HepG2 (cell line): ENCODE data around the gene COLEC12. TPM values are rescaled to one million over a fixed set of nuclear protein-coding genes. Genes with fewer than 3 reads are reported as not detected.

ENCODE experiments used
- ASH2L ChIP-seq: fragments of 300-600, 200-600 bp; sonication (generic); IDR thresholded peaks from 2 replicates; pipeline ENCODE4 v1.7.0; 2017; ENCODE audit warnings: low read depth, mild to moderate bottlenecking, moderate library complexity, mixed read lengths, low read length; ENCODE audit not compliant: insufficient read length
- BCL3 ChIP-seq: sonication (generic); formaldehyde crosslinking; IDR thresholded peaks from 2 replicates; pipeline ENCODE4 v1.5.1; 2020; ENCODE audit warnings: mild to moderate bottlenecking, missing genetic modification reagents, moderate library complexity
- GATA4 ChIP-seq: sonication (generic); IDR thresholded peaks from 2 replicates; pipeline ENCODE4 v1.6.1; 2016; ENCODE audit warnings: antibody characterized with exemption, low read depth, borderline replicate concordance
- HCFC1 ChIP-seq: fragments of 150-350 bp; IDR thresholded peaks from 2 replicates; pipeline ENCODE4 v1.6.1; 2014; ENCODE audit warnings: low read depth, low read length
- HOXA5 ChIP-seq: sonication (generic); formaldehyde crosslinking; IDR thresholded peaks from 2 replicates; pipeline ENCODE4 v1.4.0; 2020; ENCODE audit warnings: missing genetic modification reagents
- IKZF5 ChIP-seq: IDR thresholded peaks from 2 replicates; pipeline ENCODE4 v1.6.1; 2018; ENCODE audit warnings: missing genetic modification reagents, mild to moderate bottlenecking, missing compliant biosample characterization
- MEIS1 ChIP-seq: sonication (generic); formaldehyde crosslinking; IDR thresholded peaks from 2 replicates; pipeline ENCODE4 v1.9.0; 2021; ENCODE audit warnings: mild to moderate bottlenecking, missing genetic modification reagents, moderate library complexity, borderline replicate concordance
- NFE2 ChIP-seq: sonication (generic); formaldehyde crosslinking; IDR thresholded peaks from 2 replicates; pipeline ENCODE4 v1.4.0; 2020; ENCODE audit warnings: missing genetic modification reagents
- NR2F6 ChIP-seq, 2 experiments: IDR thresholded peaks; 2 replicates each; pipeline ENCODE4 v1.6.1; 2016; ENCODE audit warnings: antibody characterized with exemption in 1 of 2, mild to moderate bottlenecking in 1 of 2
- REXO4 ChIP-seq: sonication (generic); formaldehyde crosslinking; IDR thresholded peaks from 2 replicates; pipeline ENCODE4 v1.8.0; 2022; ENCODE audit warnings: missing genetic modification reagents, mild to moderate bottlenecking, borderline replicate concordance
- RFX1 ChIP-seq: fragments of 450-650 bp; IDR thresholded peaks from 2 replicates; pipeline ENCODE4 v1.6.1; 2017
- SNAPC2 ChIP-seq: sonication (generic); formaldehyde crosslinking; IDR thresholded peaks from 2 replicates; pipeline ENCODE4 v1.8.1; 2022; ENCODE audit warnings: mild to moderate bottlenecking, missing genetic modification reagents
- SSRP1 ChIP-seq: IDR thresholded peaks from 2 replicates; pipeline ENCODE4 v1.6.1; 2016; ENCODE audit warnings: control low read depth
- TFDP2 ChIP-seq: sonication (generic); formaldehyde crosslinking; IDR thresholded peaks from 2 replicates; pipeline ENCODE4 v1.4.0; 2020; ENCODE audit warnings: missing genetic modification reagents
- THAP11 ChIP-seq: IDR thresholded peaks from 2 replicates; pipeline ENCODE4 v1.6.1; 2016; ENCODE audit warnings: missing biosample characterization, missing genetic modification reagents
- ZBTB20 ChIP-seq: sonication (generic); formaldehyde crosslinking; IDR thresholded peaks from 2 replicates; pipeline ENCODE4 v1.8.1; 2023; ENCODE audit warnings: missing genetic modification reagents, low read depth, mild to moderate bottlenecking, borderline replicate concordance
- ZKSCAN8 ChIP-seq: IDR thresholded peaks from 2 replicates; pipeline ENCODE4 v1.6.1; 2016; ENCODE audit warnings: borderline replicate concordance, missing genetic modification reagents, missing compliant biosample characterization
- ZNF143 ChIP-seq: sonication (generic); formaldehyde crosslinking; IDR thresholded peaks from 2 replicates; pipeline ENCODE4 v1.4.0; 2020; ENCODE audit warnings: missing genetic modification reagents
- ZNF17 ChIP-seq: sonication (generic); formaldehyde crosslinking; IDR thresholded peaks from 2 replicates; pipeline ENCODE4 v1.5.0; 2020; ENCODE audit warnings: mild to moderate bottlenecking, missing genetic modification reagents
- ZNF20 ChIP-seq: sonication (generic); formaldehyde crosslinking; IDR thresholded peaks from 2 replicates; pipeline ENCODE4 v1.4.0; 2020; ENCODE audit warnings: mild to moderate bottlenecking, moderate library complexity, missing genetic modification reagents
- ZNF333 ChIP-seq: sonication (generic); formaldehyde crosslinking; IDR thresholded peaks from 2 replicates; pipeline ENCODE4 v1.4.0; 2020; ENCODE audit warnings: mild to moderate bottlenecking, missing genetic modification reagents, borderline replicate concordance
- ZNF335 ChIP-seq: sonication (generic); formaldehyde crosslinking; IDR thresholded peaks from 2 replicates; pipeline ENCODE4 v1.4.0; 2020; ENCODE audit warnings: missing genetic modification reagents
- ZNF367 ChIP-seq: sonication (generic); formaldehyde crosslinking; IDR thresholded peaks from 2 replicates; pipeline ENCODE4 v1.4.0; 2020; ENCODE audit warnings: missing genetic modification reagents, borderline replicate concordance
- ZNF614 ChIP-seq: IDR thresholded peaks from 2 replicates; pipeline ENCODE4 v1.6.1; 2018; ENCODE audit warnings: missing biosample characterization, missing genetic modification reagents, inconsistent platforms, borderline replicate concordance
- polyA plus RNA-seq, 8 experiments: library from polyadenylated mRNA; depleted of rRNA in 3 of 8; stranded (reverse) in 7 of 8; unstranded in 1 of 8; fragments of >200 nt; fragmentation: Illumina TruSeq in 4 of 8; extraction: Trizol in 4 of 8; gene quantifications; 2 replicates each; pipeline versions ENCODE4 v1.2.1 to v1.2.3, GENCODE V29; 2011 to 2016; ENCODE audit warnings: low read depth in 4 of 8, missing spikeins in 1 of 8, mixed read lengths in 1 of 8; ENCODE audit not compliant: insufficient read depth in 1 of 8
- total RNA-seq, 5 experiments: library from RNA; depleted of rRNA; stranded (reverse); fragments of >200 nt; fragmentation: Illumina TruSeq; extraction: Trizol; gene quantifications; 2 replicates each; pipeline ENCODE4 v1.2.3, GENCODE V29; 2016; ENCODE audit warnings: low read depth in 1 of 5
- TF ChIP-seq, protein P1 (sequence below): IDR thresholded peaks from 2 replicates; pipeline ENCODE4 v1.6.1; 2012; ENCODE audit warnings: low read length, improper control_type of control experiment

COLEC12 gene
- total and polyA plus RNA-seq, 2 of the 13 experiments (the other 11 are each of a cell fraction or from before 2014, with no cell fraction given) = 0.02 to 0.11 TPM

DNA sequence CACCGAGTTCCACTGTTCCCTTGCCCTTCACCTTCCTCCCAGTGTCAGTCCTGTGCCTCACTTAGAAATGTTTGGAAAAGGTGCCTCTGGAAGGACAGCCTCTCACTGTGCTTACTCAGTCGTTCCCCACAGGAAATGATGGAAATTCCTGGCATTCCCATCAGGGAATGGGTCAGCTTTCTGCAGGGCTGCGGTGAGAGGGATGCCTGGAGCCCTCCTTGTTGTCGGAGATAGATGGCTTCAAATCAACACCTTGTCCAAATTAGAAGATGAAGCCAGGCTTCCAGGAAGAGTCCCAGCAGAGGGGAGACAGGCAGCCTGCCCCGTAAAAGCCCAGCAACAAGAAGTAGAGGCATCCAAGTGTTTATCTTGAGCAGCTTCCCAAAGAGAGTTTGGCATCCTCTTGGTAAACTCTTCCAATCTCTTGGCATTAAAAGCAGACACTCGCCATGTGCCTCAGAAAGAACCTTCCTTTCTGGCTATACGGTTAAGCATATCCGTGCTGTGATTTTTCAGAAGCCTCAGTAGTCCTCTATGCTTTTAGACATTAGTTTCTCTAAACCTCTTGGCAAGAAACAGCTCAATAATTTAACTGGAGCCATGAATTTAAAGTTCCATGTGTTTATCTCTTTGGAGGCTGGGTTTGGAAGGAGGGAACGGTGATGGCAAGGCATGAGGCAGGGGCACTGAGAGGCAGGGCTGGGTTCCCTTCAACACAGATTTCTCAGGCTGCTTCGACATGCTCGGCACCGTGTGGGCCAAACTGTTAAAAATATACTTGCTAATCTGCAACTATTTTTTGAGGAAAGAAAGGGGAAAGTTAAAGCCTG is 25.1 kb downstream of the COLEC12 start (continued):
- TF ChIP-seq TFDP2 (no peak), NFE2 (CRISPR knock-in tag) (no peak), GATA4 (no peak), THAP11 (CRISPR knock-in tag) (no peak), RFX1 (no peak), ZNF367 (CRISPR knock-in tag) (no peak), ZNF335 (CRISPR knock-in tag) (no peak), HOXA5 (CRISPR knock-in tag) (no peak), SSRP1 (no peak), ZKSCAN8 (CRISPR knock-in tag) (no peak), ZBTB20 (no peak), NR2F6 (IDR thresholded peaks at IDR 0.05) (no peak), NR2F6 (CRISPR knock-in tag; IDR thresholded peaks at IDR 0.05) (0 out of 2 replicates have a peak, but pooled peaks have one; percentile 40), HCFC1 (no peak), ZNF20 (no peak), ZNF143 (CRISPR knock-in tag) (no peak), ASH2L (no peak), ZNF614 (no peak), BCL3 (no peak), MEIS1 (CRISPR knock-in tag) (no peak), ZNF333 (CRISPR knock-in tag) (no peak), REXO4 (CRISPR knock-in tag) (no peak), ZNF17 (CRISPR knock-in tag) (no peak), SNAPC2 (CRISPR knock-in tag) (no peak), IKZF5 (no peak)
- TF ChIP-seq, protein P1, sequence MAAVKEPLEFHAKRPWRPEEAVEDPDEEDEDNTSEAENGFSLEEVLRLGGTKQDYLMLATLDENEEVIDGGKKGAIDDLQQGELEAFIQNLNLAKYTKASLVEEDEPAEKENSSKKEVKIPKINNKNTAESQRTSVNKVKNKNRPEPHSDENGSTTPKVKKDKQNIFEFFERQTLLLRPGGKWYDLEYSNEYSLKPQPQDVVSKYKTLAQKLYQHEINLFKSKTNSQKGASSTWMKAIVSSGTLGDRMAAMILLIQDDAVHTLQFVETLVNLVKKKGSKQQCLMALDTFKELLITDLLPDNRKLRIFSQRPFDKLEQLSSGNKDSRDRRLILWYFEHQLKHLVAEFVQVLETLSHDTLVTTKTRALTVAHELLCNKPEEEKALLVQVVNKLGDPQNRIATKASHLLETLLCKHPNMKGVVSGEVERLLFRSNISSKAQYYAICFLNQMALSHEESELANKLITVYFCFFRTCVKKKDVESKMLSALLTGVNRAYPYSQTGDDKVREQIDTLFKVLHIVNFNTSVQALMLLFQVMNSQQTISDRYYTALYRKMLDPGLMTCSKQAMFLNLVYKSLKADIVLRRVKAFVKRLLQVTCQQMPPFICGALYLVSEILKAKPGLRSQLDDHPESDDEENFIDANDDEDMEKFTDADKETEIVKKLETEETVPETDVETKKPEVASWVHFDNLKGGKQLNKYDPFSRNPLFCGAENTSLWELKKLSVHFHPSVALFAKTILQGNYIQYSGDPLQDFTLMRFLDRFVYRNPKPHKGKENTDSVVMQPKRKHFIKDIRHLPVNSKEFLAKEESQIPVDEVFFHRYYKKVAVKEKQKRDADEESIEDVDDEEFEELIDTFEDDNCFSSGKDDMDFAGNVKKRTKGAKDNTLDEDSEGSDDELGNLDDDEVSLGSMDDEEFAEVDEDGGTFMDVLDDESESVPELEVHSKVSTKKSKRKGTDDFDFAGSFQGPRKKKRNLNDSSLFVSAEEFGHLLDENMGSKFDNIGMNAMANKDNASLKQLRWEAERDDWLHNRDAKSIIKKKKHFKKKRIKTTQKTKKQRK = no peak
